ENCODE measurements around the gene MS4A4E. TPM values are rescaled to one million over a fixed set of nuclear protein-coding genes. Genes with fewer than 3 reads are reported as not detected.
A peak's percentile ranks its signal among the peaks of the same experiment; 100 is the strongest.

MS4A4E gene
- polyA plus RNA-seq, 4 donors = 0.56 to 0.61 TPM; not detected in 2

- H3K4me3 ChIP-seq (ENCODE audit: low read depth in 1 of 3, low read length in 3 of 3) = no peak overlapping the region
- 24 to 25% (median 24%) methylated on average over 4 of the region's 4 CpGs for WGBS, 3 donors
- H3K27me3 ChIP-seq (ENCODE audit: control insufficient read depth in 3 of 3, insufficient read depth in 3 of 3, low read length in 3 of 3) = no peaks in the 10 kb centered on the region
- DNase-seq (peak; percentile 36 to 50), FAIRE-seq (no peak)
- no peak overlapping the region for H3K27ac ChIP-seq (ENCODE audit: low read depth in 1 of 3, low read length in 2 of 3)
- no peaks in the 10 kb centered on the region for H3K9me3 ChIP-seq (ENCODE audit: control insufficient read depth in 2 of 2, insufficient read depth in 1 of 2, low read depth in 1 of 2, low read length in 1 of 2)
- no peaks in the 10 kb centered on the region for H3K36me3 ChIP-seq (ENCODE audit: control insufficient read depth in 3 of 3, insufficient read depth in 2 of 3, low read depth in 1 of 3, low read length in 3 of 3)
- no peaks in the 10 kb centered on the region for H3K4me1 ChIP-seq (ENCODE audit: control insufficient read depth in 3 of 3, insufficient read depth in 2 of 3, low read depth in 1 of 3, low read length in 2 of 3)
Observed at GRCh38 chr11:60265373-60266214, 22.7 kb upstream of the MS4A4E start.

GRCh38 chr11:60264644-60265043 lies 21.7 kb upstream of the MS4A4E start:
- H3K27me3 ChIP-seq (ENCODE audit: control insufficient read depth in 3 of 3, insufficient read depth in 3 of 3, low read length in 3 of 3) = no peaks in the 10 kb centered on the region
- no peak for FAIRE-seq
- WGBS, 3 donors = 52 to 78% (median 74%) methylated on average over 5 of the region's 5 CpGs

GRCh38 chr11:60263402-60263801 lies 20.5 kb upstream of the MS4A4E start:
- DNase-seq (no peak), FAIRE-seq (no peak)
- Histone ChIP-seq H3K27ac (ENCODE audit: low read depth in 1 of 3, low read length in 2 of 3) (no peak overlapping the region), H3K4me3 (ENCODE audit: low read depth in 1 of 3, low read length in 3 of 3) (no peak overlapping the region), H3K9me3 (ENCODE audit: control insufficient read depth in 2 of 2, insufficient read depth in 1 of 2, low read depth in 1 of 2, low read length in 1 of 2) (no peaks in the 10 kb centered on the region), H3K4me1 (ENCODE audit: control insufficient read depth in 3 of 3, insufficient read depth in 2 of 3, low read depth in 1 of 3, low read length in 2 of 3) (no peaks in the 10 kb centered on the region), H3K36me3 (ENCODE audit: control insufficient read depth in 3 of 3, insufficient read depth in 2 of 3, low read depth in 1 of 3, low read length in 3 of 3) (no peaks in the 10 kb centered on the region), H3K27me3 (ENCODE audit: control insufficient read depth in 3 of 3, insufficient read depth in 3 of 3, low read length in 3 of 3) (no peaks in the 10 kb centered on the region)
- WGBS, 3 donors = 83 to 87% (median 84%) methylated on average over 4 of the region's 4 CpGs

More at GRCh38 chr11:60264644-60265043, 21.7 kb upstream of the MS4A4E start:
- Histone ChIP-seq H3K9me3 (ENCODE audit: control insufficient read depth in 2 of 2, insufficient read depth in 1 of 2, low read depth in 1 of 2, low read length in 1 of 2) (no peaks in the 10 kb centered on the region), H3K4me1 (ENCODE audit: control insufficient read depth in 3 of 3, insufficient read depth in 2 of 3, low read depth in 1 of 3, low read length in 2 of 3) (no peaks in the 10 kb centered on the region), H3K36me3 (ENCODE audit: control insufficient read depth in 3 of 3, insufficient read depth in 2 of 3, low read depth in 1 of 3, low read length in 3 of 3) (no peaks in the 10 kb centered on the region), H3K4me3 (ENCODE audit: low read depth in 1 of 3, low read length in 3 of 3) (no peak overlapping the region), H3K27ac (ENCODE audit: low read depth in 1 of 3, low read length in 2 of 3) (no peak overlapping the region)
- no peak for DNase-seq

GRCh38 chr11:60261014-60261413 lies 18.1 kb upstream of the MS4A4E start:
- no peak for FAIRE-seq

GRCh38 chr11:60257956-60258722 lies 15.2 kb upstream of the MS4A4E start:
- DNase-seq (no peak), FAIRE-seq (no peak)
- no peak overlapping the region for H3K4me3 ChIP-seq (ENCODE audit: low read depth in 1 of 3, low read length in 3 of 3)
- peaks cover 0 to 17% of the 10 kb centered on the region in 2 donors for H3K9me3 ChIP-seq (ENCODE audit: control insufficient read depth in 2 of 2, insufficient read depth in 1 of 2, low read depth in 1 of 2, low read length in 1 of 2)
- H3K36me3 ChIP-seq (ENCODE audit: control insufficient read depth in 3 of 3, insufficient read depth in 2 of 3, low read depth in 1 of 3, low read length in 3 of 3) = no peaks in the 10 kb centered on the region
- no peaks in the 10 kb centered on the region for H3K4me1 ChIP-seq (ENCODE audit: control insufficient read depth in 3 of 3, insufficient read depth in 2 of 3, low read depth in 1 of 3, low read length in 2 of 3)
- 82 to 88% (median 86%) methylated on average over 4 of the region's 4 CpGs for WGBS, 3 donors
- H3K27me3 ChIP-seq (ENCODE audit: control insufficient read depth in 3 of 3, insufficient read depth in 3 of 3, low read length in 3 of 3) = peaks cover 0 to 2% (median 0%) of the 10 kb centered on the region in 3 donors
- H3K27ac ChIP-seq (ENCODE audit: low read depth in 1 of 3, low read length in 2 of 3) = no peak overlapping the region

More at GRCh38 chr11:60261014-60261413, 18.1 kb upstream of the MS4A4E start:
- Histone ChIP-seq H3K4me1 (ENCODE audit: control insufficient read depth in 3 of 3, insufficient read depth in 2 of 3, low read depth in 1 of 3, low read length in 2 of 3) (no peaks in the 10 kb centered on the region), H3K4me3 (ENCODE audit: low read depth in 1 of 3, low read length in 3 of 3) (no peak overlapping the region), H3K27ac (ENCODE audit: low read depth in 1 of 3, low read length in 2 of 3) (no peak overlapping the region), H3K36me3 (ENCODE audit: control insufficient read depth in 3 of 3, insufficient read depth in 2 of 3, low read depth in 1 of 3, low read length in 3 of 3) (no peaks in the 10 kb centered on the region), H3K27me3 (ENCODE audit: control insufficient read depth in 3 of 3, insufficient read depth in 3 of 3, low read length in 3 of 3) (no peaks in the 10 kb centered on the region), H3K9me3 (ENCODE audit: control insufficient read depth in 2 of 2, insufficient read depth in 1 of 2, low read depth in 1 of 2, low read length in 1 of 2) (no peaks in the 10 kb centered on the region)
- 74 to 80% (median 76%) methylated on average over 4 of the region's 4 CpGs for WGBS, 3 donors
- no peak for DNase-seq

GRCh38 chr11:60252213-60253108 lies 9.5 kb upstream of the MS4A4E start:
- FAIRE-seq (no peak), DNase-seq (no peak)
- Histone ChIP-seq H3K36me3 (ENCODE audit: control insufficient read depth in 3 of 3, insufficient read depth in 2 of 3, low read depth in 1 of 3, low read length in 3 of 3) (no peaks in the 10 kb centered on the region), H3K27me3 (ENCODE audit: control insufficient read depth in 3 of 3, insufficient read depth in 3 of 3, low read length in 3 of 3) (peaks cover 0 to 2% (median 0%) of the 10 kb centered on the region in 3 donors), H3K4me1 (ENCODE audit: control insufficient read depth in 3 of 3, insufficient read depth in 2 of 3, low read depth in 1 of 3, low read length in 2 of 3) (no peaks in the 10 kb centered on the region), H3K27ac (ENCODE audit: low read depth in 1 of 3, low read length in 2 of 3) (peak overlapping the region in 1 of 3 donors; percentile 18), H3K9me3 (ENCODE audit: control insufficient read depth in 2 of 2, insufficient read depth in 1 of 2, low read depth in 1 of 2, low read length in 1 of 2) (peaks cover 0 to 17% of the 10 kb centered on the region in 2 donors), H3K4me3 (ENCODE audit: low read depth in 1 of 3, low read length in 3 of 3) (no peak overlapping the region)
- WGBS, 3 donors = 48 to 59% (median 55%) methylated on average over 2 of the region's 2 CpGs

- H3K27me3 ChIP-seq (ENCODE audit: control insufficient read depth in 3 of 3, insufficient read depth in 3 of 3, low read length in 3 of 3) = peaks cover 0 to 2% (median 0%) of the 10 kb centered on the region in 3 donors
- no peaks in the 10 kb centered on the region for H3K36me3 ChIP-seq (ENCODE audit: control insufficient read depth in 3 of 3, insufficient read depth in 2 of 3, low read depth in 1 of 3, low read length in 3 of 3)
- H3K9me3 ChIP-seq (ENCODE audit: control insufficient read depth in 2 of 2, insufficient read depth in 1 of 2, low read depth in 1 of 2, low read length in 1 of 2) = peaks cover 0 to 17% of the 10 kb centered on the region in 2 donors
- WGBS, 3 donors = 34 to 49% (median 39%) methylated on average over 6 of the region's 6 CpGs
- FAIRE-seq = no peak
- no peak overlapping the region for H3K27ac ChIP-seq (ENCODE audit: low read depth in 1 of 3, low read length in 2 of 3)
- H3K4me1 ChIP-seq (ENCODE audit: control insufficient read depth in 3 of 3, insufficient read depth in 2 of 3, low read depth in 1 of 3, low read length in 2 of 3) = no peaks in the 10 kb centered on the region
- H3K4me3 ChIP-seq (ENCODE audit: low read depth in 1 of 3, low read length in 3 of 3) = no peak overlapping the region
- peak; percentile 54 to 68 for DNase-seq
Observed at GRCh38 chr11:60251485-60252212, 8.7 kb upstream of the MS4A4E start.
